Heart right ventricle (tissue), 16 donors: ENCODE measurements around the gene SDCCAG8. TPM values are rescaled to one million over a fixed set of nuclear protein-coding genes. Genes with fewer than 3 reads are reported as not detected.

Experiments
- ATAC-seq, 8 donors: fragments of 200-7000 bp; cut with Tn5 transposase; one replicate each; pipeline ENCODE4 v1.9.1; 2020; ENCODE audit warnings: mild to moderate bottlenecking in 8 of 8, moderate library complexity in 8 of 8, moderate number of reproducible peaks in 1 of 8
- DNase-seq, 2 donors: peaks; one replicate each; pipeline ENCODE4 v3.0.0-alpha.2; 2020
- H3K27ac ChIP-seq, 10 donors: fragments of 200-600 bp; sonication (generic) in 2 of 10; one replicate each; pipeline versions ENCODE4 v1.5.0 to v1.8.0; 2020 to 2022; ENCODE audit warnings: mild to moderate bottlenecking in 3 of 10
- H3K27me3 ChIP-seq, 7 donors: fragments of 200-600 bp; one replicate each; pipeline ENCODE4 v1.8.0; 2021 to 2022; ENCODE audit warnings: mild to moderate bottlenecking in 2 of 7
- H3K36me3 ChIP-seq, 9 donors: fragments of 200-600 bp; sonication (generic) in 1 of 9; one replicate each; pipeline versions ENCODE4 v1.5.0 to v1.8.0; 2020 to 2022; ENCODE audit warnings: mild to moderate bottlenecking in 2 of 9
- H3K4me1 ChIP-seq, 9 donors: fragments of 200-600 bp; sonication (generic) in 1 of 9; one replicate each; pipeline versions ENCODE4 v1.5.0 to v1.8.0; 2020 to 2022; ENCODE audit warnings: mild to moderate bottlenecking in 4 of 9
- H3K4me3 ChIP-seq, 10 donors: fragments of 200-600 bp; sonication (generic) in 2 of 10; one replicate each; pipeline versions ENCODE4 v1.5.0 to v1.8.0; 2020 to 2022; ENCODE audit warnings: mild to moderate bottlenecking in 7 of 10, moderate library complexity in 2 of 10
- H3K9me3 ChIP-seq, 11 donors: fragments of 200-600 bp in 10 of 11; sonication (generic) in 2 of 11; one replicate each; pipeline versions ENCODE4 v1.5.0 to v1.8.0; 2013 to 2022; ENCODE audit warnings: mild to moderate bottlenecking in 2 of 11, control low read depth in 1 of 11, moderate library complexity in 1 of 11
- WGBS, 2 donors: extraction: QIAGEN DNeasy Blood & Tissue Kit; methylation state at CpG; one replicate each; pipeline ENCODE4 v1.1.7; 2013; ENCODE audit warnings: inconsistent platforms in 1 of 2; 5-methylcytosine and 5-hydroxymethylcytosine counted together
- intact Hi-C, 10 donors: fragments of 100-400 bp; cut with DNase I; formaldehyde crosslinking; loops; one replicate each; pipeline versions ENCODE4 v1.11.1 to v1.14.2; 2022
- polyA plus RNA-seq, 2 donors: library from polyadenylated mRNA; stranded (reverse); fragments of 200-250 nt; gene quantifications; one replicate each; pipeline ENCODE4 v1.2.3, GENCODE V29; 2013
- total RNA-seq, 10 donors: library from RNA; stranded (reverse); fragmentation: NEBNext Ultra II Directional in 3 of 10; extraction: Animal tissue kit (Norgen Biotek cat#: 25700) in 3 of 10; gene quantifications; one replicate each; pipeline versions ENCODE4 v1.2.1 to v1.2.4, GENCODE V29; 2021 to 2023
- TF ChIP-seq, protein P1 (sequence below), 9 donors: fragments of 200-600 bp; sonication (generic) in 2 of 9; IDR thresholded peaks; one replicate each; pipeline versions ENCODE4 v1.5.0 to v1.8.0; 2021 to 2022; ENCODE audit warnings: antibody characterized with exemption in 9 of 9, mild to moderate bottlenecking in 5 of 9, moderate library complexity in 1 of 9
- donor health status: Arrhythmogenic right ventricular cardiomyopathy.
- donor health status: ischemic (EF 13 %, LVEDD 7.1; RV severe dilation, severe dysfunction).
- donor health status: healthy with polysubstance abuse.
- donor health status: DM: no; HTN: yes; CAD: no.
- donor health status: DM: no; HTN: no; CAD: no.
- donor health status: ischemic (EF 25% LVEDD 6.9; RV normal size, moderate dysfunction).
- donor health status: ischemic (EF 25% LVEDD 5.7; RV mildly dilated, moderate dysfunction).
- donor health status: healthy.
- donor health status: DM: yes; HTN: yes; CAD: no.
- donor health status: Ischemic cardiomyopathy.
- donor health status: ischemic (EF 35%, LVEDD 5.7; RV mildly dilated, moderate dysfunction).
- donor health status: nonischemic (EF 11% LVEDD 7.7; RV severe dilation, severe dysfunction).
- donor health status: DM: yes; HTN: yes; CAD: no.
- donor health status: PGD.
- donor health status: ischemic (EF 29% LVEDD 5.4; RV normal size, mild dysfunction).
- donor health status: nonischemic (EF 23%, LVEDD 6.1; RV moderate dilation, normal function).

Gene SDCCAG8
- total and polyA plus RNA-seq, 12 donors: 7.7 to 37.1 (median 26.3) TPM

DNA sequence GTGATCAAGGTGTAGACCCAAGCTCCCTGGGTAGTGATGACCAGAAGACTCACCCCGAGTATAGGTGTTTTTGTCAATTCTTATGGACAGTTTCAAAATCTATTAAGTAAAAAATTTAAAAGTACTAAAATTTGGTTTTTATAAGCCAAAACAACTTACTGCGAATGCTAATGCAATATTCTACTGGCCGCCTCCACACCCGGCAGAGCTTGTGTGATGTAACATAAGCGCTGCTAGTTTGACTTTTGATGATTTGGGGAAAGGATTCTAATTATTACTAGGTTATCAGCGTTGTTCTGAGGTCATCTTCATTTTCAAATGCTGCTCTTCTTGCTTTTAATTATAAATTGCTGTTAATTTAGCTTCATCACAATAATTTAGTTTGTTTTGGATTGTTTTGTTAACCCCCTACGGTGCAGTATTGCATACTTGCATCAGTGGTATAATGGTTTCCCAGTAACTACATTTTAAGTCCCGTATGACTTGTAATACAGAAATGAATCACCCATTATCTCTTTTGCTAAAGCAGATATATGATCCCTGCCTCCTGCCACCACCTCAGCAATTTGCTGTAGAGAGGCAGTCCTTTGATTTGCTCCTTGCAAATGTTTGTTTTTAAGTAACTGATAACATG, 178.0 kb downstream of the SDCCAG8 start:
- Histone ChIP-seq H3K27me3 (no peaks in the 10 kb centered on the region), H3K27ac (no peak overlapping the region), H3K36me3 (peaks cover 0 to 34% (median 0%) of the 10 kb centered on the region in 9 donors), H3K9me3 (no peaks in the 10 kb centered on the region), H3K4me1 (no peaks in the 10 kb centered on the region), H3K4me3 (no peak overlapping the region)
- no peak for ATAC-seq
- TF ChIP-seq, protein P1, sequence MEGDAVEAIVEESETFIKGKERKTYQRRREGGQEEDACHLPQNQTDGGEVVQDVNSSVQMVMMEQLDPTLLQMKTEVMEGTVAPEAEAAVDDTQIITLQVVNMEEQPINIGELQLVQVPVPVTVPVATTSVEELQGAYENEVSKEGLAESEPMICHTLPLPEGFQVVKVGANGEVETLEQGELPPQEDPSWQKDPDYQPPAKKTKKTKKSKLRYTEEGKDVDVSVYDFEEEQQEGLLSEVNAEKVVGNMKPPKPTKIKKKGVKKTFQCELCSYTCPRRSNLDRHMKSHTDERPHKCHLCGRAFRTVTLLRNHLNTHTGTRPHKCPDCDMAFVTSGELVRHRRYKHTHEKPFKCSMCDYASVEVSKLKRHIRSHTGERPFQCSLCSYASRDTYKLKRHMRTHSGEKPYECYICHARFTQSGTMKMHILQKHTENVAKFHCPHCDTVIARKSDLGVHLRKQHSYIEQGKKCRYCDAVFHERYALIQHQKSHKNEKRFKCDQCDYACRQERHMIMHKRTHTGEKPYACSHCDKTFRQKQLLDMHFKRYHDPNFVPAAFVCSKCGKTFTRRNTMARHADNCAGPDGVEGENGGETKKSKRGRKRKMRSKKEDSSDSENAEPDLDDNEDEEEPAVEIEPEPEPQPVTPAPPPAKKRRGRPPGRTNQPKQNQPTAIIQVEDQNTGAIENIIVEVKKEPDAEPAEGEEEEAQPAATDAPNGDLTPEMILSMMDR (IDR thresholded peaks at IDR 0.05): no peak
- no peak for DNase-seq
- 93 to 95% methylated on average over 8 of the region's 8 CpGs for WGBS, 2 donors
- intact Hi-C loops: loop anchor here in 1 of 10 donors (5.0 kb wide), 1 partner anchor 713 kb away; no protein-coding TSS in a partner anchor

DNA sequence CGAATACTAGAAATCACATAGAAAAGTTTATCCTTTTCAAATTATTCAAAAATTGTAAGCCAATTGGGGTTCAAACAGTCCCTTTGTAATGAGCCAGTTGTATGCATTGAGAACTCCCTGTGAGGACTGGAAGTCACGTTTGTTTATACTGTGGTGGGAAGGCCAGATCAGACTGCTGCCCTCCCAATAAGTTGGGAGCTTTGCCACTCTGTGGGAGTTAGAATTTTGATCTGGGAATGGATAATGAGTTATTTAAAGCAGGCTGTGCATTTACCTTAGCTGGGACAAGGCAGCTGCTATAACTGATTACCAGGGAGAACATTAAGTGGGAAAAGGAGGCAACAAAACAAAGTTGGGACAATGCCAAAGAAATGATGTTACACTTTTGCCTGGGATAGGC, 178.8 kb downstream of the SDCCAG8 start:
- H3K36me3 ChIP-seq: peaks cover 0 to 26% (median 0%) of the 10 kb centered on the region in 9 donors
- DNase-seq (no peak), ATAC-seq (no peak)
- TF ChIP-seq, protein P1 (IDR thresholded peaks at IDR 0.05): no peak
- WGBS, 2 donors: 80 to 89% methylated on average over 2 of the region's 2 CpGs
- H3K9me3 ChIP-seq: no peaks in the 10 kb centered on the region
- H3K4me1 ChIP-seq: no peaks in the 10 kb centered on the region
- no peaks in the 10 kb centered on the region for H3K27me3 ChIP-seq
- H3K4me3 ChIP-seq: no peak overlapping the region
- no peak overlapping the region for H3K27ac ChIP-seq
- intact Hi-C loops: loop anchor here in 1 of 10 donors (5.0 kb wide), 1 partner anchor 713 kb away; no protein-coding TSS in a partner anchor

DNA sequence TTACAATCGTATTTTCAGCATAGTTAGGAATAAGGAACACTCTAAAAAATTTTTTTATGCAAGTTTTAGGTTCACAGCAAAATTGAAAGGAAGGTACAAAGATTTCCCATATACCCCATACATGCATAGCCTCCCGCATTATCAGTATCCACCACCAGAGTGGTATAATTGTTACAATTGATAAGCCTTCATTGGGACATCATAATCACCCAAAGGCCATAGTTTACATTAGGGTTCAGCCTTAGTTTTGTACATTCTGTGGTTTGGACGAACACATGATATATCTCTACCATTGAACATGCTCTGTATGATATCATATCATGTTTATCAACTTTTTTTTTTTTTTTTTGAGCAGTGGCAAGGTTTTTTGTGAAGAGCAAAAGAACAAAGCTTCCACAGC, 180.0 kb downstream of the SDCCAG8 start:
- Histone ChIP-seq H3K27ac (no peak overlapping the region), H3K36me3 (peaks cover 0 to 14% (median 0%) of the 10 kb centered on the region in 9 donors), H3K4me3 (no peak overlapping the region), H3K27me3 (no peaks in the 10 kb centered on the region), H3K4me1 (no peaks in the 10 kb centered on the region), H3K9me3 (no peaks in the 10 kb centered on the region)
- DNase-seq (no peak), ATAC-seq (no peak)
- TF ChIP-seq, protein P1 (IDR thresholded peaks at IDR 0.05): no peak
- intact Hi-C loops: no loop called here
- WGBS, 2 donors: 95 to 99% methylated on average over 3 of the region's 3 CpGs

DNA sequence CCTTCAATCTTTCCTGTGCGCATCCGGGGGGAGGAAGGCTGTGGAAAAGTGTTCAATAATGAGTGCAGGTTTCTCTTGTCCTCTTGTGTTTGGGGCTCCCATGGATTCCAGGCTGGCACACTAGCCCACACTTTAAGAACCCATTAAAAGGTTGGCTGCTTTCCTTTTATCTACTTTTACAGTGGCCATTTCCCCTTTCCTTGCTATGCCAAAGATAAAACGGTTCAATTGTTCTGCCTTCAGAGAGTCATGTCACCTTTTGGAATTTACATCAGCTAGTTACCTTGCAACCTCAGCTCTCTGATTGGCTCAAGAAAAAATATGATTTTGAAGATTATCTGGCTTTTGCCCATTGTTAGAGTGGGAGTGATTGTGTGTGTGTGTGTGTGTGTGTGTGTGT, 182.3 kb downstream of the SDCCAG8 start:
- no peaks in the 10 kb centered on the region for H3K9me3 ChIP-seq
- no peak overlapping the region for H3K27ac ChIP-seq
- intact Hi-C loops: no loop called here
- peaks cover 0 to 9% (median 6%) of the 10 kb centered on the region in 9 donors for H3K4me1 ChIP-seq
- H3K36me3 ChIP-seq: peaks cover 0 to 12% (median 0%) of the 10 kb centered on the region in 9 donors
- H3K4me3 ChIP-seq: no peak overlapping the region
- H3K27me3 ChIP-seq: no peaks in the 10 kb centered on the region
- no peak for DNase-seq
- ATAC-seq: no peak
- TF ChIP-seq, protein P1 (IDR thresholded peaks at IDR 0.05): no peak
- 71 to 76% methylated on average over 3 of the region's 3 CpGs for WGBS, 2 donors
